ENCODE results near the gene CD34. TPM values are rescaled to one million over a fixed set of nuclear protein-coding genes. Genes with fewer than 3 reads are reported as not detected.

The CD34 gene
- total RNA-seq, 1 donor = 0.36 TPM

DNA sequence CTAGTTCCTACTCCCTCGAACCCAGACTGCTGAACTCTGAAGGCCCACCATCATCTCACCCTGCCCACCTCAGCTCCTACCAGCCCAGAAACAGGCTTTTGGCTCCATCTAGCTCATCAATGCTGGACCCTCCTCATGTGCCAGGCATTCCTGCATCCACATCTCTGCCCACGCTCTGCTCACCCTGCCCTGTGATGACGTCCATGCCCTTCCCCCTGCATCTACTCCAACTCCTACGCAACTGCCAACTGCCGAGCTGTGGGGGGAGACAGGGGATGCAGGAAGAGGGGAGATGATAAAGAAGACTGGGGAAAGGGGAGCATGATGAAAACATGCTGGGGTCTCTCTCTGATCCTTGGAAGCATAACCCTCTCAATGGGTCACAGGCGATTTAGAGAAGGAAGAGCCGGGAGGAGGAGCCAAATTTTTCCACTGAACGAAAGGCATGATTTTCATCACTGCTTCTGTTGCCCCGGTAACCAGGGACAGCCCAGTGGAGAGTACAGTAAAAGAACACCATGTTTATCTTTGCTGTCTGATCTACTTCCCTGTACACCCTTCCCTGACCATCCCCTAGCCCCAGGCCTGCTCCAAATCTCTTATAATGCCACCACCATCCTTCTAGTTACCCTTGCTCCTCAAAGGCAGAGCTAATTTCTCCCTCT is 44.3 kb downstream of the CD34 start:
- peak overlapping the region; percentile 74 for H3K27ac ChIP-seq (ENCODE audit: low read depth, low read length)

DNA sequence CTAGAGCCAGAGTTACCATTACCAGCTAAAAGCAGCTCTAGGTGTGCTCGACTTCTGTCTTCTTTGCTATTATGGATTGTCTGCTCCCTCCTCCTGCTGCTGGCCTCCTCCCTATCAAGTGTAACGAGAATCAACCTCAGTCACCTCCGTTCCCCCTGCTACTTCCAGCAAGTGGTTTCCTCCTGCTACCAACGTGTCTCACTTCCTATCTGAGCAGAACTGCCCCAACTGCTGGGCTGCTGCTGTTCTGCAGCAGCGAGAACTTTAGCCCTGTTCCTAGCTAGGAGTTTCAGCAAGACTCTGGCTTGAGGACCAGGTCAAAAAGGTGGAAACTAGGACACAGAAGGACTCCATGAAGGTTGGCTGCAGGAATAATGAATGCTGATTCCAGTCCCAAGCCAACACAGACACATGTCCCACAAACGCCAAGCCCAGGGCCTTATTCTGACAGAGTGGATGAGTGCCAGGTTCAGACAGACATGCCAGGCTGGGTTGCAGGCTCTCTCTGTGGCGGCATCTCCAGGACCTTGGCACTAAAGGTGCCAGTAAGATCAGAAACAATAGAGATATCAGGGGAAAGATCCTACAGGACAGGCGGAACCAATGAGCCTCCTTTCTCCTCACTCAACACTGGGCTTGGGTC is 46.9 kb downstream of the CD34 start:
- Histone ChIP-seq H3K79me2 (ENCODE audit: insufficient read depth, low read length) (peaks cover 59% of the 10 kb centered on the region), H3K4me1 (ENCODE audit: insufficient read depth, low read length) (peaks cover 25% of the 10 kb centered on the region), H3K27me3 (ENCODE audit: insufficient read depth, low read length) (no peaks in the 10 kb centered on the region), H3K27ac (ENCODE audit: low read depth, low read length) (no peak overlapping the region), H2AFZ (ENCODE audit: low read length) (no peak overlapping the region), H3K4me3 (ENCODE audit: insufficient read depth, low read length) (no peak overlapping the region), H3K9me3 (ENCODE audit: low read depth, low read length) (no peaks in the 10 kb centered on the region), H3K4me2 (ENCODE audit: insufficient read depth, low read length) (no peak overlapping the region), H4K20me1 (ENCODE audit: insufficient read depth, low read length) (peaks cover 3% of the 10 kb centered on the region), H3K36me3 (ENCODE audit: insufficient read depth, low read length) (peaks cover 23% of the 10 kb centered on the region)
- TF ChIP-seq, protein P1, sequence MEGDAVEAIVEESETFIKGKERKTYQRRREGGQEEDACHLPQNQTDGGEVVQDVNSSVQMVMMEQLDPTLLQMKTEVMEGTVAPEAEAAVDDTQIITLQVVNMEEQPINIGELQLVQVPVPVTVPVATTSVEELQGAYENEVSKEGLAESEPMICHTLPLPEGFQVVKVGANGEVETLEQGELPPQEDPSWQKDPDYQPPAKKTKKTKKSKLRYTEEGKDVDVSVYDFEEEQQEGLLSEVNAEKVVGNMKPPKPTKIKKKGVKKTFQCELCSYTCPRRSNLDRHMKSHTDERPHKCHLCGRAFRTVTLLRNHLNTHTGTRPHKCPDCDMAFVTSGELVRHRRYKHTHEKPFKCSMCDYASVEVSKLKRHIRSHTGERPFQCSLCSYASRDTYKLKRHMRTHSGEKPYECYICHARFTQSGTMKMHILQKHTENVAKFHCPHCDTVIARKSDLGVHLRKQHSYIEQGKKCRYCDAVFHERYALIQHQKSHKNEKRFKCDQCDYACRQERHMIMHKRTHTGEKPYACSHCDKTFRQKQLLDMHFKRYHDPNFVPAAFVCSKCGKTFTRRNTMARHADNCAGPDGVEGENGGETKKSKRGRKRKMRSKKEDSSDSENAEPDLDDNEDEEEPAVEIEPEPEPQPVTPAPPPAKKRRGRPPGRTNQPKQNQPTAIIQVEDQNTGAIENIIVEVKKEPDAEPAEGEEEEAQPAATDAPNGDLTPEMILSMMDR (IDR thresholded peaks at IDR 0.05; ENCODE audit: extremely low read depth, low read depth, low read length) = no peak
- no peak for DNase-seq (ENCODE audit: insufficient read length, low spot score, missing footprints)

More for the DNA sequence above, 44.3 kb downstream of the CD34 start:
- no peaks in the 10 kb centered on the region for H3K27me3 ChIP-seq (ENCODE audit: insufficient read depth, low read length)
- DNase-seq (ENCODE audit: insufficient read length, low spot score, missing footprints) = no peak
- peak overlapping the region; percentile 24 for H3K4me2 ChIP-seq (ENCODE audit: insufficient read depth, low read length)
- H3K9me3 ChIP-seq (ENCODE audit: low read depth, low read length) = no peaks in the 10 kb centered on the region
- peaks cover 23% of the 10 kb centered on the region for H3K36me3 ChIP-seq (ENCODE audit: insufficient read depth, low read length)
- peaks cover 31% of the 10 kb centered on the region for H3K4me1 ChIP-seq (ENCODE audit: insufficient read depth, low read length)
- peaks cover 42% of the 10 kb centered on the region for H3K79me2 ChIP-seq (ENCODE audit: insufficient read depth, low read length)
- peaks cover 3% of the 10 kb centered on the region for H4K20me1 ChIP-seq (ENCODE audit: insufficient read depth, low read length)
- TF ChIP-seq, protein P1 (IDR thresholded peaks at IDR 0.05; ENCODE audit: extremely low read depth, low read depth, low read length) = no peak
- no peak overlapping the region for H3K4me3 ChIP-seq (ENCODE audit: insufficient read depth, low read length)
- no peak overlapping the region for H2AFZ ChIP-seq (ENCODE audit: low read length)

DNA sequence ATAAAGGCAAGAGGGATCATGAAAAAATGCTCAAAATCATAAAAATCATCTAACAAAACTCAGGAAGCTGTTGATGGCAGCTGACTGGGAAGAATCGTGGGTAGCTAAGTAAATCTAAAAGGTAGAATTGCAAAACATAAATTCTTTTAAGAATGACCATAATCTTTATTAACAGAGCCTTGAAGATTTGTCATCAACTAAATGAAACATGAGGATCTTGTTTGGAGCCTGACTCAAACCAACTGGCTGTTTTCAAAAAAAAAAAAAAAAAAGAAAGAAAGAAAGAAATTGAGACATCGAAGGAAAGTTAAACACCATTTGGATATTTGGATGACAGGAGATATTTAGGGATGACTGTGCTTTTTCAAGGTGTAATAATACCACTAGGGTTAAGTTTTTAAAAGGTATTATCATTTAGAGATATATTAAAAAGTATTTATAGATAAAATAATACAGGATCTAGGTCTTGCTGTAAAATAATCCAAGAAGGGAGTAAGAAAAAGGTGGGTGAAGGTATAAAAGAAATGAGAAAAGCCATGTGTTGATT is 48.6 kb downstream of the CD34 start:
- H3K27ac ChIP-seq (ENCODE audit: low read depth, low read length) = peak overlapping the region; percentile 48
- no peaks in the 10 kb centered on the region for H3K9me3 ChIP-seq (ENCODE audit: low read depth, low read length)
- peaks cover 21% of the 10 kb centered on the region for H3K36me3 ChIP-seq (ENCODE audit: insufficient read depth, low read length)
- H3K79me2 ChIP-seq (ENCODE audit: insufficient read depth, low read length) = peaks cover 55% of the 10 kb centered on the region
- H4K20me1 ChIP-seq (ENCODE audit: insufficient read depth, low read length) = peaks cover 3% of the 10 kb centered on the region
- H3K4me3 ChIP-seq (ENCODE audit: insufficient read depth, low read length) = no peak overlapping the region
- no peak overlapping the region for H3K4me2 ChIP-seq (ENCODE audit: insufficient read depth, low read length)
- H3K4me1 ChIP-seq (ENCODE audit: insufficient read depth, low read length) = peaks cover 21% of the 10 kb centered on the region
- no peak for DNase-seq (ENCODE audit: insufficient read length, low spot score, missing footprints)
- TF ChIP-seq, protein P1 (IDR thresholded peaks at IDR 0.05; ENCODE audit: extremely low read depth, low read depth, low read length) = no peak
- no peak overlapping the region for H2AFZ ChIP-seq (ENCODE audit: low read length)
- no peaks in the 10 kb centered on the region for H3K27me3 ChIP-seq (ENCODE audit: insufficient read depth, low read length)
